ENCODE results near the gene RNF212. TPM values are rescaled to one million over a fixed set of nuclear protein-coding genes. Genes with fewer than 3 reads are reported as not detected.

The RNF212 gene
- total and polyA plus RNA-seq, 5 experiments from 2014 or later: 3.1 to 8.5 (median 4.4) TPM

DNA sequence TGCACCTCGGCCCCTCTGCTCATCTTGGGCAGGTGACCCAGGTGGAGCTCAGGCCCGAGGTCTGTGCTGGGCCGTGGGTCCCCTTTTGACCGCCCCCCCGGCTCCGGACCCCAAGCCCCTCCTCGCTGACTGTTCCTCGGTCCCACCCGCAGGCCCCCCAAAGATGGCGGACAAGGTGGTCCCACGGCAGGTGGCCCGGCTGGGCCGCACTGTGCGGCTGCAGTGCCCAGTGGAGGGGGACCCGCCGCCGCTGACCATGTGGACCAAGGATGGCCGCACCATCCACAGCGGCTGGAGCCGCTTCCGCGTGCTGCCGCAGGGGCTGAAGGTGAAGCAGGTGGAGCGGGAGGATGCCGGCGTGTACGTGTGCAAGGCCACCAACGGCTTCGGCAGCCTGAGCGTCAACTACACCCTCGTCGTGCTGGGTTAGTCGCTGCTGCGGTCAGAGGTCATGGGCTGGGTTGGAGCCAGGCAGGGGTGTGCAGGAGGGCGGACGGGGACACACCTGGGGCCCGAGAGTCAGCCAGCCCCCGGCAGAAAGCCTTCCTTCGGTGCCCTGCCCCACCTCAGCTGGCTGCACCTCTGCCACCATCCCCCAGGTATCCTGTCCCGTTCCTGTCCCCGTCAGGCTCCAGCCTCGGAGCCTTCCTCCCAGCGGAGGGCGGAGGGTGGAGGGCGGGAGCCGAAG, 91.2 kb downstream of the RNF212 start:
- H3K36me3 Mint-ChIP-seq: peaks cover 0 to 2% (median 0%) of the 10 kb centered on the region in 3 donors
- H3K27me3 Mint-ChIP-seq: no peaks in the 10 kb centered on the region
- H3K4me1 Mint-ChIP-seq: peaks cover 0 to 8% (median 3%) of the 10 kb centered on the region in 4 donors
- H3K27ac Mint-ChIP-seq: no peak overlapping the region
- no peaks in the 10 kb centered on the region for H3K9me3 Mint-ChIP-seq
- POLR2A ChIA-PET: no interaction called here
- DNase-seq: no peak
- no peak for ATAC-seq
- no peak overlapping the region for H3K4me3 Mint-ChIP-seq

Other genes starting within 250 kb of the RNF212 start
- gene GAK, start 181.2 kb downstream of the RNF212 start, total RNA-seq: 100 to 1,000 TPM; 162 to 164 TPM
- 10 to 100 TPM; 45.0 to 71.0 (median 57.6) TPM for gene GAK, start 181.2 kb downstream of the RNF212 start, polyA plus RNA-seq
- 10 to 100 TPM; 65.6 to 72.9 TPM for gene TMEM175, start 181.1 kb downstream of the RNF212 start, total RNA-seq
- 10 to 100 TPM in 2 of 3 donors, 1 to 10 TPM in 1; 6.4 to 14.7 (median 11.5) TPM for gene TMEM175, start 181.1 kb downstream of the RNF212 start, polyA plus RNA-seq
- 10 to 100 TPM; 37.4 to 39.9 TPM for gene DGKQ, start 140.0 kb downstream of the RNF212 start, total RNA-seq
- 10 to 100 TPM in 2 of 3 donors, 1 to 10 TPM in 1; 2.2 to 17.3 (median 10.0) TPM for gene DGKQ, start 140.0 kb downstream of the RNF212 start, polyA plus RNA-seq
- gene IDUA, start 126.5 kb downstream of the RNF212 start, total RNA-seq: 10 to 100 TPM; 74.8 to 79.1 TPM
- gene IDUA, start 126.5 kb downstream of the RNF212 start, polyA plus RNA-seq: 10 to 100 TPM in 1 of 3 donors, 1 to 10 TPM in 2; 6.5 to 15.4 (median 9.6) TPM
- under 1 TPM; 0.39 to 0.44 TPM for gene SLC26A1, start 120.2 kb downstream of the RNF212 start, total RNA-seq
- gene SLC26A1, start 120.2 kb downstream of the RNF212 start, polyA plus RNA-seq: 1 to 10 TPM in 2 of 3 donors, under 1 TPM in 1; 0.72 to 1.3 (median 1.1) TPM
- gene FGFRL1, start 101.9 kb downstream of the RNF212 start, total RNA-seq: 10 to 100 TPM; 17.1 to 18.4 TPM
- 1 to 10 TPM in 1 of 3 donors, under 1 TPM in 2; 0.65 to 1.2 (median 0.73) TPM for gene FGFRL1, start 101.9 kb downstream of the RNF212 start, polyA plus RNA-seq
- gene SPON2, start 59.0 kb upstream of the RNF212 start, total RNA-seq: 10 to 100 TPM; 16.5 to 16.6 TPM
- gene SPON2, start 59.0 kb upstream of the RNF212 start, polyA plus RNA-seq: 10 to 100 TPM in 1 of 3 donors, 1 to 10 TPM in 2; 8.5 to 45.9 (median 9.5) TPM
- gene CTBP1, start 135.6 kb upstream of the RNF212 start, total RNA-seq: 100 to 1,000 TPM; 189 to 193 TPM
- 100 to 1,000 TPM in 1 of 3 donors, 10 to 100 TPM in 2; 51.0 to 104 (median 93.7) TPM for gene CTBP1, start 135.6 kb upstream of the RNF212 start, polyA plus RNA-seq
- 100 to 1,000 TPM; 107 to 112 TPM for gene MAEA, start 176.3 kb upstream of the RNF212 start, total RNA-seq
- gene MAEA, start 176.3 kb upstream of the RNF212 start, polyA plus RNA-seq: 10 to 100 TPM; 56.7 to 75.1 (median 59.2) TPM
- 10 to 100 TPM; 39.4 to 39.5 TPM for gene UVSSA, start 233.6 kb upstream of the RNF212 start, total RNA-seq
- 1 to 10 TPM; 1.9 to 6.2 (median 2.4) TPM for gene UVSSA, start 233.6 kb upstream of the RNF212 start, polyA plus RNA-seq